ENCODE results near the gene AP5Z1.
"Not testable (repeated sequence)": the region's sequence is repeated elsewhere in the genome, so short reads cannot be mapped to it uniquely, and the experiment has no call there.

AP5Z1 gene

DNA sequence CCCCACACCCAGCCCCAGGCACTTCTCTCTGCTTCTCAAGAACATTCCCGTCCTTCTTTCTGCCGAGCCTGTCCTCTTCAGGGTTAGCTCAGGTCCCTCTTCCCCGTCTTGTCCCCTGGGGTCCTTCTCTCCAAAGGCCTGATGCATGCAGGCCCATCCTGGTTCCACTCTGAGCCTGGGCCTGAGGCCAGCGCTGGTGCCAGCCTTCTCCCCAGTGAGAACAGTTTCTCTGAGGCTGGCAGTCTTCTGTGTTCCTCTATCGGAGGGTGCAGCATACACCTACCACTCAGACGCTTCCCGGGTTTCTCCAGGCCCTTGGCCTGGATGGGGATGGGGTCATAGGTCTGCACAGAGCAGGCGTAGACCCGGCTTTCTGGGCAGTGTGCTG is 14.6 kb downstream of the AP5Z1 start:
- no peak for DNase-seq

DNA sequence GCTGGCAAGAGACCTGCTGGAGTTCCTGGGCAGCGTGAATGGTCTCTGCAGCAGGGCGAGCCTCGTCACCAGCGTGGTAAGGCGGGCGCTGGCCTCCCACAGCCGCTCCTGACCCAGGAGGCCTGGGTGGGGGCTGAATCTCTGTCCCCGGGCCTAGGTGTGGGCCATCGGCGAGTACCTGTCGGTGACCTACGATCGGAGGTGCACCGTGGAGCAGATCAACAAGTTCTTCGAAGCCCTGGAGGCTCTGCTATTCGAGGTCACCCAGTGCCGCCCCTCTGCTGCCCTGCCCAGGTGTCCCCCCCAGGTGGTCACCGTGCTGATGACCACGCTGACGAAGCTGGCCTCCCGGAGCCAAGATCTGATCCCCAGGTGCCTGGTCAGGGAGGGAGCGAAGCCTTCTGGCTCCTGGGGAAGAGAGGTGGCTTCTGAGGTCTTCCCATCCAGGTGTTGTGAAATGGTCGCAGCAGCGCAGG is 15.1 kb downstream of the AP5Z1 start:
- no peak for DNase-seq

DNA sequence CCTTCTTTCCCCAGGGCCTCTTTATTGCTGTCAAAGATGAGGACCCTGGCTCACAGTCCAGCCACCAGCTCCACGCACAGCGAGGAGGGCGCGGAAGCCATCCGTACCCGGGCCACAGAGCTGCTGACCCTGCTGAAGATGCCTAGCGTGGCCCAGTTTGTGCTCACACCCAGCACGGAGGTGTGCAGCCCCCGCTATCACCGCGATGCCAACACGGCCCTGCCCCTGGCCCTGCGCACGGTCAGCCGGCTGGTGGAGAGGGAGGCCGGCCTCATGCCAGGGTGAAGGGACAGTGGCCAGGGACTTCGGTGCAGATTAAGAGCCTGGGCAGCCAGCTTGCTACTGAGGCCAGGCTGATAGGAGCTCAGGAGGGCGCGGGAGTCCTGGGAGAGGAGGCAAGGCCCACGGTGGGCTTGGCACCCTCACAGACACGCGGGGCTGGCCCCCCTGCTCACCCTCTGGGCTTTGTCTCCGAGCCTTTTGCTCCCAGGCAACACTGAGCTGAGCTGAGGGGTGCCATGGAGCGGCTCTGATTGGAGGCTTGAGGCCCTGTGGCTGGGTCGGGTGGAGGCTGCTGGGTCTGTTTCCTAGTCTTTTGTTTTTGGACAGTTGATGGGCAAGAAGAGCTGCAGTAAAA is 15.8 kb downstream of the AP5Z1 start:
- DNase-seq: no peak

DNA sequence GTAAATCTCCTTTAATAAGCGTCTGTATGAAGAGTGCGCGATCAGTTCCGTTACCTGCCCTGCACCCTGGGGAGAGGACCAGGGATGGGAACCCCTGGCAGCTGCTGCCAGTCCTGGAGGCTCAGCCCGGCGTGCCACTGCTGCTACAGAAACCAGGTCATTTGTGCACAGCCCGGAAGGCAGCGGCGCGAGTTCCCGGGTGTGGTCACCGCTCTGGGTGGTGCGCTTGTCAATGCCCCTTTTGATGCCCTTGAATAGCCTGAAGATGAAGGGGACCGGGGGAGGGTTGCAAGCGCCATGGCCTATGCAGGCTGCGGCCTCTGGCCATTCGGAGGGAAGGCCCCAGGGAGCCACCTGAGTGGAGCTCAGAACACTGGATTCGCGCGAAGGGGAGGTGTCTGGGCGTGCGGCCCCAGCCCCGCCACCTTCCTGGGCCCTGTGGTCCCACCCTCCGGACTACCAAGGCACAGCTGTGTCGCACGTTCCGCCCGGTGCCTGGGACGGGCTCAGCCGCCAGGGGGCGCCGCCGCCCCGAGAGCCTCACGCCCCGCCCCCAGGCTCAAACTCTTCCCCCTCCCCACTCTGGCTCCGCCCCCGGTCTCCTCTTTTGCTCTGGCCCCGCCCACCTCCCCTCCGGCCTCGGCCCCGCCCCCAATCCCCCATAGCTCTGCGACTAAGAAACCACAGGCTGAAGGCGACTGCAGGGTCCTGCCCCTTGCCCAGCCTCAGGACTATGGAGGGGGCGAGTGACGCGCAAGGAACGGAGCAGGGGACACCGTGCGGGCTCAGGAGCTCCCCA is 16.5 kb downstream of the AP5Z1 start:
- peak; percentile 84 for DNase-seq

DNA sequence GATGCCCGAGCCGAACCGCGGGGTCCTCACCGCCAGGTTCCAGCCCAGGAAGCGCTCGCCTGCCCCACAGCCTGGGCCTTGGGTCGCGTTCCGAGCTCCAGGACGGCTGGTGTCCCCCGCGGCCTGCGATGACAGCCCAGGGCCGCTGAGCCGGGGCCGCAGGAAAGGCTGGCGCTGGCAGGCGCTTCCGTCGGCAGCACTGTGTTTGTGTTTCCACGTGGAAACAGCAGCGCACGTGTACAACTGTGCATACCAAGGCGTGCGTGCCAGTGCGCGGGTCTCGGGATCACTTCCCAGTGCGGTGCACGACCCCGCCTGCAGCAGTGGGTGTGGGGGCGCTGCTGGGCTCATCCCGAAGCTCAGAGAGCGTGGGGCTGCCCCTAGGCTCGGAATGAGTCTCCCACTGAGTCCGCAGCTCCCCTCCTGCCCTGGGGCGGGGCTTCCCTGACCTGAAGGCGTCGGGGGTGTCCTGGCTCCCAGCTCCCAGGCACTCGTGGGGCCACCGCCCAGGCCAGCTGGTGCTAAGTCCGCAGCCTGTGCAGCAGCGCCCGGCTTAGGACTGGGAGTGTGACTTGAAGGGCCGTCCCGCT is 17.2 kb downstream of the AP5Z1 start:
- DNase-seq: peak; percentile 31

DNA sequence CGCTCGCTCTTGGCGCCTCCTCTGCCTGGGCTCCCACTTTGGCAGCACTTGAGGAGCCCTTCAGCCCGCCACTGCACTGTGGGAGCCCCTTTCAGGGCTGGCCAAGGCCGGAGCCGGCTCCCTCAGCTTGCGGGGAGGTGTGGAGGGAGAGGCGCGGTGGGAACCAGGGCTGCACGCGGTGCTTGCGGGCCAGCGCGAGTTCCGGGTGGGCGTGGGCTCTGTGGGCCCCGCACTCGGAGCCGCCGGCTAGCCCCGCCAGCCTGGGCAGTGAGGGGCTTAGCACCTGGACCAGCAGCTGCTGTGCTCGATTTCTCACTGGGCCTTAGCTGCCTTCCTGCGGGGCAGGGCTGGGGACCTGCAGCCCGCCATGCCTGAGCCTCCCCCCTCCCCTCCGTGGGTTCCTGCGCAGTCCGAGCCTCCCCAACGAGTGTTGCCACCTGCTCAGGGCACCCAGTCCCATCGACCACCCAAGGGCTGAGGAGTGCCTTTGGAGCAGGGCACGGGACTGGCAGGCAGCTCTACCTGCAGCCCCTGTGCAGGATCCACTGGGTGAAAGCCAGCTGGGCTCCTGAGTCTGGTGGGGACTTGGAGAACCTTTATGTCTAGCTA is 18.1 kb downstream of the AP5Z1 start:
- not testable (repeated sequence) for DNase-seq

DNA sequence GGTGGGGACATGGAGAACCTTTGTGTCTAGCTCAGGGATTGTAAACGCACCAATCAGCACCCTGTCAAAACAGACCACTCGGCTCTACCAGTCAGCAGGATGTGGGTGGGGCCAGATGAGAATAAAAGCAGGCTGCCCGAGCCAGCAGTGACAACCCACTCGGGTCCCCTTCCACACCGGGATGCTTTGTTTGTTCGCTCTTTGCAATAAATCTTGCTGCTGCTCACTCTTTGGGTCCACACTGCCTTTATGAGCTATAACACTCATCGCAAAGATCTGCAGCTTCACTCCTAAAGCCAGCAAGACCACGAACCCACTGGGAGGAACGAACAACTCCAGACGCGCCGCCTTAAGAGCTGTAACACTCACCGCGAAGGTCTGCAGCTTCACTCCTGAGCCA is 18.7 kb downstream of the AP5Z1 start:
- DNase-seq: not testable (repeated sequence)

DNA sequence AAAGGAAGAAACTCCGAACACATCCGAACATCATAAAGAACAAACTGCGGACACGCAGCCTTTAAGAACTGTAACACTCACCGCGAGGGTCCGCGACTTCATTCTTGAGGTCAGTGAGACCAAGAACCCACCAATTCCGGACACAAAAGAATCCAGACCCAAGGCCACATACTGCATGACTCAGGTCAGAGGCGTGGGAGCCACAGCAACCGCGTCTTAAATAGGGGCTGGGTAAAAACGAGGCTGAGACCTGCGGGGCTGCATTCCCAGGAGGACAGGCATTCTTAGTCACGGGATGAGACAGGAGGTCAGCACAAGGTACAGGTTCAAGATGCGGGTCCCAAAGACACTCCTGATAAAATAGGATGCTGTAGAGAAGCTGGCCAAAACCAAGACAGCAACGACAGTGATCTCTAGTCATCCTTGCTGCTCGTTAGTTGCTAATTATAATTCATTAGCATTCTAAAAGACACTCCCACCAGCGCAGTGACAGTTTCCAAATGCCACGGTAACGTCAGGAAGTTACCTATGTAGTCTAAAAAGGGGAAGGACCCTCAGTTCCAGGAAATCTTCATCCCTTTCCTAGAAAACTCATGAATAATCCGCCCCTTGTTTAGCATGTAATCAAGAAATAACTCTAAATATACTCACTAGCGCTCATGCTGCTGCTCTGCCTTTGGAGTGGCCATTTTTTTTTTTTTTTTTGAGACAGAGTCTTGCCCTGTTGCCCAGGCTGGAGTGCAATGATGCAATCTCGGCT is 19.3 kb downstream of the AP5Z1 start:
- no peak for DNase-seq

DNA sequence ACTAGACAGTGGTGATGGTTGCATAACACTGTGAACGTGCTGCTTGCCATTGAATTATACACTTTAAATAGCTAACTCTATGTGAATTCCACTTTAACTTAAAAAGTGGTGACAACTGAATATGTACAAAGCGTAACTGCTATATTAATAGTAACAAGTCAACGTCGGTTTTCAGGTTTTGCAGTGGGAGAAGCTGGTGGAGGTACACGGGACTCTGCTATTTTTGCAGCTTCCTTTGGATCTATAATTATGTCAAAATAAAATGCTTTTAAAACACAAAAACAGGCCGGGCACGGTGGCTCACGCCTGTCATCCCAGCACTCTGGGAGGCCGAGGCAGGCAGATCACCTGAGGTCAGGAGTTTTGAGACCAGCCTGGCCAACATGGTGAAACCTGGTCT is 21.0 kb downstream of the AP5Z1 start:
- no peak for DNase-seq

DNA sequence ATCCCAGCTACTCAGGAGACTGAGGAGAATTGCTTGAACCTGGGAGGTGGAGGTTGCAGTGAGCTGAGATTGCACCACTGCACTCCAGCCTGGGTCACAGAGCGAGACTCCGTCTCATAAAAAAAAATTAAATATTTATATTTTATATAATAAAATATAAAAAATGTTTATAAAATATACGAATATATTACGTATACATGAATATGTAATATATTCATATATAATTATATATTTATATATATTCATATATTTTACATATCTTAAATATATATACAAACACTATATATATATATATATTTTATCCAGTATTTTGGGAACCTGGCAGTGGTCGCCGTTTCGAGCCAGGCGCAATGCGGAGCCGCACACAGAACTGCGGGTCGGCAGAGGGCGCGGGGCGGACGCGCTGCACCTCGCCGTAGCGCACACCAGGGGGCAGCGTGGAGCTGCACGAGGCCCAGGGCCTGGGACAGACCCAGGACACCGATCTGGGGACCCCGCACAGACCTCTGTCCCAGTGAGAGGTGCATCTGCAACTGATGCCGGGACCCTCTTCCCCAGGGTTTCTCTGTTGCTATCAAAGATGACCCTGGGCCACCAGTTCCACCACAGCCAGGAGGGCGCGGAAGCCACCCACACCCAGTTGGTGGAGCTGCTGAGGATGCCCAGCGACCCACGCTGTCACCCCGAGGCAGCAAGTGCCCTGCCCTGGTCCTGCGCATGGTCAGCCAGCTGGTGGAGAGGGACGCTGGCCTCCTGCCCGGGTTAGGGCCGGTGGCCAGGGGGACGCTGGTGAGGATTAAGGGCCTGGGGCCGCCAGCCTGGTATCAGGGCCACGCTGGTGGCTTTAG is 22.7 kb downstream of the AP5Z1 start:
- DNase-seq: peak; percentile 71

DNA sequence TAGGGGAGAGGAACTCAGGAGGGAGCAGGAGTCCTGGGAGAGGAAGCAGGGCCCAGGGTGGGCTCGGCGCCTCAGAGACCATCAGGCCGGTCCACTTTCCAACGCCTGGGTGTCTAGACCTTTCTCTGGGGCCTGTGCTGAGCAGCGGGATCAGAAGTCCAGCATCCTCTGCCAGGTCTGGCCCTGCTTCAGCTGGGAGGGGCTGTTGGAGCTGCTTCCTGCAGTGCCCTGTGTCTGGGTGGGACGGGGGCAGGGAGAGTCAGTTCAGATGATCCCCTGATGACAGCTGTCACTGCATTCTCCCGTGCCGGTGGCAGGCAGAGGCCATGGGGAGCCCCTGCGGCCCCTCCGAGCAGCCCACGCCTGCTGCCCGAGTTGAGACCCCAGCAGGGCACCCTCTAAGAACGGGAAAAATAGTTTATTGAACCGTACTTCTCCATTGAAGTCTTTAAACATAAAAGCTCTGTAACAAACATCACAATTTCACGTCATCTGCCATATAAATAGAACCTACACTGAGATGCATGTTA is 23.3 kb downstream of the AP5Z1 start:
- no peak for DNase-seq

DNA sequence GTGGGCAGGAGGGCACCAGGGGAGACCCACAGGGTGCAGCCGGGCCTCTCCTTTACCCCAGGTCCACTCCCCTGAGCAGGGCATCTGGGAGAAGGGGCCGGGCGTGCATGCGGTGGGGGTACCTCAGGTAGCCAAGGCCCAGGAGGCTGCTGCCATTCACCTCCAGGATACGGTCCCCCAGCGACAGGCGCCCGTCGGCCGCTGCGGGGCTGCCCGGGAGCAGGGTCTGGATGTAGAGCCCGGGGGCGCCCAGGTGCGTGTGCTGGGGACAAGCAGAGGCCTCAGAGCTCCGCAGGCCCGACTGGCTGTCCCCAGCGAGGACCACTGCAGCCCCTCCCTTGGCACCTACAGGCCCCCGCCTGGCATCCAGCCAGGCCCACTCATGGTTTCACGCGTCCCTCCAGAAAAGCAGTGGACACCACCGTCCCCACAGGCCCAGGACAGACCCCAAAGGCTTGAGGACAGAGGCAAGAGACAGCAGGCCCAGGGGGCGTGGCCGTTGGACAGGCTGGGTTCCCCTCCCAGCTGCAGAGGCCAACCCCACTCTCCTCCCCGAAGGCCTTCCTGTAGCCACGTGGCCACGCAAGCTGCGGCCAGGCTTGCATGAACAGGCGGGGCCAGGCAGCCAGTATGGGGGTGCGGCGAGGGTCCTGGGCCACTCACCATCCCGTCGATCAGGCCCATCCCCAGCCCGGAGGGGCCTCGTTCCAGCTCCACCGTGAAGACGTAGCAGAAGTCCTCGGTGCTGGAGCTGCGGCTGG is 24.3 kb downstream of the AP5Z1 start:
- no peak for DNase-seq

DNA sequence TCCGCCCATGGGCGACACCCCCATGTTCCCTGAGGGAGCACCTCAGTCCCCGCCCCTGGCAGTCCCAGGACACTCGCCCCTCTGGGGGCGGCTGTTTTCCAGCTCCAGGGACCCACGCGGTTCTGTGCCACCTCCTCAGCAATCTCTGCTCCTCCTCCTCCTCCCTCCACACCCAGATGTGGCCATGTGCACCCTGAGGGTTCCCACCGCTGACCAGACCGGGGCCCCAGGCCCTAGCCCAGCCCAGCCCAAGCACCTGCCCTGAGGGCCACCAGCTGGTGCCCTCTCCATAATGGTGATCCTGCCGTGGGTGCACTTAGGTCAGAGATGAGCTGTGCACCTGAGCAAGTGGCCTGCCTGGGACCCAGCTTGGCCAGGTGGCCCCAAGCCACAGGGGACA is 25.1 kb downstream of the AP5Z1 start:
- DNase-seq: no peak

DNA sequence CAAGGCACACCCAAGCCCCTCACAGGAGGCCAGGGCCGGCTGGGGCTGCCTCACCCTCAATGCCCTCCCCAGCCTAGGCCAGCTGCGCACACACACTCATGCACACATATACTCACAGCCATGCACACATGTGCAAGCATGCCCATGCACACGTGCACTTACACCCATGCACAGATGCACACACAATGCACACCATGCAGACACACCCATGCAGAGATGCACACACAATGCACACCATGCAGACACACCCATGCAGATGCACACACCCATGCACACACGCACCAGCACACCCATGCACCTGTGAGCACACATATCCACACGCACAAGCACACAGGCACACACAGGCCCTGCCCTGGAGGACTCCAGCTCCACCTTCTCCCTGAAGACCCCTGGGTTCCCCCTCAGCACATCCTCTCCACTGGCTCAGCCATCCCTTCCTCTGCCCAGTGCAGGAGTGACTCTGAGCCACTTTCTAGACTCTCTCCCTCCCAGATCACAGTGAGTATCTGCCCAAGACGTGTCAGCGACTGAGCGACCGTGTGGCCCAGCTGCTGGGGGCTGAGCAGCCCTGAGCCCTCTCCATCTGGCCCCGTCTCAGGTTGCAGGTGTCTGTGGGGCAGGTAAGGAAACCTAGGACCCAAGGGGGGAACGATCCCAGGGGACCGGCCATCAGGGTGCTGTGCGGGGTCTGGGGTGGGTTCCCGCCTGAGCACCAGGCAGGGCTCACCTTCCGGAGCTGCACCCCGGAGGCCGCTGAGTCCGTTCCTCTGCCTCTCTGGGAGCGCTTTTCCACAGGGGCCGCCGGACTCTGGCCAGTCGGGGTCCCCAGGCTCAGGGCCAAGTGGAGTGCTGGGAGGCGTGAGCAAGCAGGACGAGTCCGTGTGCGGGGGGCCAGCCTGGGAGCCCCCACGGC is 25.8 kb downstream of the AP5Z1 start:
- no peak for DNase-seq

DNA sequence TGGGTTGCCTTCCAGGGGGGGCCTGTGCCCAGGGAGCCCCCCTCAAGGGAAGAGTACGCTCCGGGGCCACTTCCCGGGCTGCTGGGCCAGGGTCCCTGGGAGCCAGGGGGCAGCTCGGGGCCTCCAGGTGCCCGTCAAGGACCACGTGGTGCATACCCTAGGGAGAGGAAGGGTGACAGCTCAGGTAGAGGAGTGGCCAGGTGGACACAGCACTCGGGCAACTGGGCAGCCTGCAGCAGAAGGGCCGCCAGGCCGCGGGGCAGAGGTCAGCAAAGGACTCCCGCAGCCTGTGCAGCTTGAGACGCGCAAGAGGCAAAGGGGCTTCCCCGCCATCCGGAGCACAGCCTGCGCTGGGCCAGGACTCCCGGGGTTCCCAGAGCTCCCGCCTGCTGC is 26.4 kb downstream of the AP5Z1 start:
- no peak for DNase-seq

DNA sequence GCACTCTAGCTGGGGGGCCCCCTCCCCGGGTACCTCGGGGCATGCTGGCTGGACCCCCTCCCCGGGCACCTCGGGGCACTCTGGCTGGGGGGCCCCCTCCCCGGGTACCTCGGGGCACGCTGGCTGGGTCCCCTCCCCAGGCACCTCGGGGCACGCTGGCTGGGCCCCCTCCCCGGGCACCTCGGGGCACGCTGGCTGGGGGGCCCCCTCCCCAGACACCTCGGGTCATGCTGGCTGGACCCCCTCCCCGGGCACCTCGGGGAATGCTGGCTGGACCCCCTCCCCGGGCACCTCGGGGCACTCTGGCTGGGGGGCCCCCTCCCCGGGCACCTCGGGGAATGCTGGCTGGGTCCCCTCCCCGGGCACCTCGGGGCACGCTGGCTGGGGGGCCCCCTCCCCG is 27.2 kb downstream of the AP5Z1 start:
- not testable (repeated sequence) for DNase-seq

DNA sequence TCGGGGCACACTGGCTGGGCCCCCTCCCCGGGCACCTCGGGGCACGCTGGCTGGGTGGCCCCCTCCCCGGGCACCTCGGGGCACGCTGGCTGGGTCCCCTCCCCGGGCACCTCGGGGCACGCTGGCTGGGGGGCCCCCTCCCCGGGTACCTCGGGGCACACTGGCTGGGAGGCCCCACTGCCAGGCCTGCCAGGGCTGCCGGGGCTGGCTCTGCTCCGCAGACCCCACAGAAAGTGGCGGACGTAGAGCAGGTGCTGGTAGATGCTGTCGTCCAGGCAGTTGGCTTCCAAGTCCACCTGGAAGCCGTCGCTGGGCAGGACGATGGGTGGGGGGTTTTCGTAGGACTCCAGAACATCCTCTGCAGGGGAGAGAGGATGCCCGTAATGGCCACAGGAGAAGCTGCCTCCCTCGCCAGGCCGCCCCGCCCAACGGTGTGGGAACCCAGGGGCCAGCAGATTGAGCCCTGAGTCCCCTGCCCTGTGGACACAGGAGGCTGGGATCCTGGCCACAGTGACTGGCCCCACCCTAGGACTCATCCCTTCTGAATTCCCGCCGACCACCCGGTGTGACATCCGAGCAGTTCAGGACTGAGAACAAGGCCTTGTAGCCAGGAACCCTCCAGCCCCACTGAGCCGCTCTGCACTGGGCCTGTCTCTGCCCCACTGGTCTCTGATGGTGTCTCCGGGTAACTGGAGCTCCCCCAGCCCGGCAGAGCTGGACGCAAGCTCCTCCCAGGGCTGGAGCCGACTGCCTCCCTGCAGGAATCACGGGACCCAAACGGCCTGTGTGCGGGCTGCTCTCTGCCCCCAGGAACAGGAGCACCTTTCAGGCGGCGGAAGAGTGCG is 28.2 kb downstream of the AP5Z1 start:
- DNase-seq: no peak

DNA sequence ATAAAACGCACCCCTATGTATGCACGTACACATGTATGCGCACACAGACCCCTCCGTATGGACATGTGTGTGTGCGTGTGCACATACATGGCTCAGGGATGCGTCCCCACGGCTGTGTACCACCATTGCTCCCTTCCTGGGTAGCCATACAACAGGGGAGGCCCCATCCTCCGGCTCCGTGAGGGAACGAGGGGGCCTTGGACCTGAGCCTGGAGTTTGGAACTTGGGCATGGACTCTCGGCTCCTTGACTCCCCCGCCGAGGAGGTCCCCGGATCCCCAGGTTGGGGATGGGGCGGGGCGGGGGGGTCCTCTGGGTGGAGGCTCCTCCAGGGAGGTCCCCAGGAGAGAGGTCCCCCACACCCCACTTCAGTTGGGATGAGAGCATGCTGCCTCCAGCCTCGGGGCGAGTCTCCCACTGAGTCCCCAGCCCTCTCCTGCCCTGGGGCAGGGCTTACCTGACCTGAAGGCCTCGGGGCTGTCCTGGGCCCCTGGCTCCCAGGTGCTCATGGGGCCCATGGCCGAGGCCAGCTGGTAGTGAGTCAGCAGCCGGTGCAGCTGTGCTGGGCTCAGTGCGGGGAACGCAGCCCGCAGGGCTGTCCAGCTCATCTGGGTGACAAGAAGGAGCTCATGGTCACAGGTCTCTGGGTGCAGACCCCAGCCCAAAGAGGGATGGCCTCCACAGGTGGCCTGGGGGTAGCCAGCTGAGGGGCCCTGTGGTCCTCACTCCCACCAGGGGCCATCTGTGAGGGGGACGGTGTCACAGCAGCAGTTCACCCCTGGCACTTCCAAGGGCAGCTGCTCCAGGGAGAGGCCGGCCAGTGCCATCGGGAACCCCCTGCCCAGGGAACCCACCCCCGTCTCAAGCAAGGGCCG is 29.9 kb downstream of the AP5Z1 start:
- no peak for DNase-seq
